HG02763 (cell line): ENCODE results near the gene NCOA1.
"Not testable (repeated sequence)": the region's sequence is repeated elsewhere in the genome, so short reads cannot be mapped to it uniquely, and the experiment has no call there.

Experiments
- ATAC-seq: cut with Tn5 transposase; IDR thresholded peaks from one replicate; pipeline ENCODE4 v1.9.1; 2021; ENCODE audit warnings: mild to moderate bottlenecking, moderate library complexity; ENCODE audit not compliant: unreplicated experiment

NCOA1 gene

GRCh38 chr2:24771764-24772586 lies 280.9 kb downstream of the NCOA1 start:
- no peak for ATAC-seq

- no peak for ATAC-seq
Observed at GRCh38 chr2:24774373-24774772, 283.3 kb downstream of the NCOA1 start.

- ATAC-seq, result no peak
Observed at GRCh38 chr2:24779116-24779515, 288.1 kb downstream of the NCOA1 start.

- ATAC-seq, result no peak
Observed at GRCh38 chr2:24783641-24784040, 292.6 kb downstream of the NCOA1 start.

GRCh38 chr2:24785671-24786321 lies 294.7 kb downstream of the NCOA1 start:
- no peak for ATAC-seq

GRCh38 chr2:24787532-24787931 lies 296.5 kb downstream of the NCOA1 start:
- ATAC-seq, result no peak

GRCh38 chr2:24788816-24789215 lies 297.8 kb downstream of the NCOA1 start:
- no peak for ATAC-seq

GRCh38 chr2:24791452-24791851 lies 300.4 kb downstream of the NCOA1 start:
- ATAC-seq, result no peak

- ATAC-seq, result no peak
Observed at GRCh38 chr2:24792542-24792873, 301.5 kb downstream of the NCOA1 start.

- ATAC-seq, result peak; percentile 94
Observed at GRCh38 chr2:24792874-24793760, 302.1 kb downstream of the NCOA1 start, which contains the start of the genes CENPO and PTRHD1. TSS of gene CENPO (plus strand) at chr2:24793425. CDS start at chr2:24793920, 495 bp downstream. TSS of gene PTRHD1 (minus strand) at chr2:24793391. CDS start at chr2:24793377, 14 bp downstream.

- no peak for ATAC-seq
Observed at GRCh38 chr2:24793761-24794435, 302.8 kb downstream of the NCOA1 start.

- no peak for ATAC-seq
Observed at GRCh38 chr2:24797644-24798043, 306.6 kb downstream of the NCOA1 start.

- not testable (repeated sequence) for ATAC-seq
Observed at GRCh38 chr2:24800487-24800886, 309.4 kb downstream of the NCOA1 start.

GRCh38 chr2:24805811-24806660 lies 315.0 kb downstream of the NCOA1 start:
- not testable (repeated sequence) for ATAC-seq

GRCh38 chr2:24806661-24807036 lies 315.6 kb downstream of the NCOA1 start:
- ATAC-seq, result no peak

GRCh38 chr2:24809316-24810007 lies 318.4 kb downstream of the NCOA1 start:
- no peak for ATAC-seq

- ATAC-seq, result no peak
Observed at GRCh38 chr2:24813691-24814137, 322.7 kb downstream of the NCOA1 start.

GRCh38 chr2:24814516-24814915 lies 323.5 kb downstream of the NCOA1 start:
- ATAC-seq, result no peak

- ATAC-seq, result no peak
Observed at GRCh38 chr2:24815171-24815570, 324.1 kb downstream of the NCOA1 start.
